EL (cell line): ENCODE measurements around the gene DPP10.
"Not testable (repeated sequence)": the region's sequence is repeated elsewhere in the genome, so short reads cannot be mapped to it uniquely, and the experiment has no call there.

Experiments
- DNase-seq: peaks from one replicate; pipeline ENCODE4 v3.0.0-alpha.2; 2016

The DPP10 gene

DNA sequence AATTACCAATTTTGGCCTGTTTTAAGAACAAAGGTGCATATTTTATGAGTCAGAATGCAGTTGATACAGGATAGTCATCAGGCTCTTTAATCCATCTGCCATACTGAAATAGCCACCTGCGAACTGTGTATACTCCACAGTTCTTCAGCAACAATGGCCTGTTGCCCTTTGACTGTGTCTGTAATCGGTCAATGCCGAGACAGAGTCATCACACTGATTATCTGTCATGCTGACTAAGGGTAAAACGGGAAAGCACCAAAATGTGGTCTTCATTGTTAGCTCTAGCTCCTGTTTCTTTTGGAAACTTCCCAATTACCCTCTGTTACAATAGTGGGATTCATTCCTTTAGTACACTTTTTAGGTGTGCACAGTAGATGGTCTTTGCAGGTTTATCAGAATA lies 871.7 kb downstream of the DPP10 start:
- no peak for DNase-seq

DNA sequence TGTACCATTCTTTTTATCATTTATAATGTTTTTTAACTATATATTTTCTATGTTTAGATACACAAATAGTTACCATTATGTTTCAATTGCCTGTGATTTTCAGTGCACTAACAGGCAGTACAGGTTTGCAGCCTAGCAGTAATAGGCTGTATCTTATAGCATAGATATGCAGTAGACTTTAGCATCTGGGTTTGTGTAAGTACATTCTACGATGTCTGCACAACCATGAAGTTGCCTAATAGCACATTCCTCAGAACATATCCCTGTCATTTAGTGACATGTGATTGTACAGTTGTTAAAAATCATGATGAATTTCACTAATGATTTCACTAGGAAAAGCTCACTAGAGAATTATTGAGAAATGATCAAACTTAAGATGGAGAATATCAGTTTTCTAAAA lies 884.6 kb downstream of the DPP10 start:
- DNase-seq = no peak

- DNase-seq = no peak
Measured at GRCh38 chr2:115359550-115359949, 917.1 kb downstream of the DPP10 start.

DNA sequence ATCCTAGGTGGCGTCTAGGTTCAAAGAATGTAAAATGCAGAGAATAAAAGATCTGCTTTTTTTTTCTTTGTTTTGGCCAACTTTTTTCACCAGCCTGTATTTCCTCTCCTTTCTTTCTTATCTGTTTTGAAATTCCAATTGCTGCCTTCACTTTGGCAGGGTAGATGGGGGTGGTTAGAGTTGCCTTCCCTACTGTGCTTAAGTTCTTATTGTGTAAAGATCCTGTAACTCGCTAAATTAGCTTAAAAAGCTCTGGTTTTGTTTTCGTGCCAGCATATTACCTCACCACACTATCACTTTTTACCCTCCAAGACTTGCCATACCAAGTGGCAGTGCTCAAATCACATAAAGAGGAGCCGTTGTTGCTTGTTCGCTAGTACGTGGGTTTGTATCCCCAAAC lies 921.7 kb downstream of the DPP10 start:
- DNase-seq = no peak

- DNase-seq = no peak
Measured at GRCh38 chr2:115369400-115369799, 927.0 kb downstream of the DPP10 start.

GRCh38 chr2:115374981-115375380 lies 932.5 kb downstream of the DPP10 start:
- DNase-seq = no peak

DNA sequence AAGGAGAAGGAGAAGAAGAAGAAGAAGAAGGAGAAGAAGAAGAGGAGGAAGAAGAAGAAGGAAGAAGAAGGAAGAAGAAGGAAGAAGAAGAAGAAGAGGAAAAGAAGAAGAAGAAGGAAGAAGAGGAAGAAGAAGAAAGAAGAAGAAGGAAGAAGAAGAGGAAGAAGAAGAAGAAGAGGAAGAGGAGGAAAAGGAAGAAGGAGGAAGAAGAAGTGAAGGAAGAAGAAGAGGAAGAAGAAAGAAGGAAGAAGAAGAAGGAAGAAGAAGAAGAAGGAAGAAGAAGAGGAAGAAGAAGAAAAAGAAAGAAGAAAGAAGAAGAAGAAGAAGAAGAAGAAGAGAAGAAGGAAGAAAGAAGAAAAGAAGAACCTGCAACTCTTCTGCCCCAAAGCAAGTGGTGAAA lies 942.0 kb downstream of the DPP10 start:
- DNase-seq = no peak

DNA sequence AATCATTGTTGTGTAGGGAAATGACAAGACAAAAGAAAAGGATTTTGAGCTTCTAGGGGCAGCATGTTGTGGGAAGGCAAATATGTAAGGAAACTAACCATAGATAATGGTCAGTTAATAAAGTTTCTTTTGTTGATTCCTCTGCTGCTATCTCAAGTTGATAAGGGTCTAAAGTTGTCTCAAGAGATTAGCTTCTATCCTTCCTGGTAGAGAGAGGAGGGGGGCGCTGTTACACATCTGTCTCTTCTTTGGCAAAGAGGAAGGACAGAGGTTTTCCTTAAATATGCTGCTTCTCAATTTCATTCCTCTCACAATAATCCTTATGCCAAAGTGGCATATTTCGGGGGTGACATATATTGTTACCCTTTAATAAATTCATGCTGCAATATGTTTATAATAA lies 944.0 kb downstream of the DPP10 start:
- no peak for DNase-seq

DNA sequence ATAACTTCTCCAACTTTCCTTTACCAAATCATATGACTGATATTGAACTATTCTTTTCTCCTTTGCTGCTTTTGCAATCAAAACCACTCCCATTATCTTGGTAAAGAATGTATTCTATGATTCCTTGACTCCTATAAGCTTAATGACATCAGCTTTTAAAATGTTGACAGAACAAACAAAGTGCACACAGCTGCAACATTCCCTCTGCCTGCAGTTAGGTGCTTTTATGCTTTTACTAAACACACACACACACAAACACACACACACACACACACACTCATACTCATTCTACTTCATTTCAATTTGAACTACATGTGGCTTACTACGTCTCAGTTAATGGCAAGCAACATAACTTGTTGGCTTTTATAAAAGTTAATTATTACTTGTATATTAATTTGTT lies 946.6 kb downstream of the DPP10 start:
- DNase-seq = no peak

DNA sequence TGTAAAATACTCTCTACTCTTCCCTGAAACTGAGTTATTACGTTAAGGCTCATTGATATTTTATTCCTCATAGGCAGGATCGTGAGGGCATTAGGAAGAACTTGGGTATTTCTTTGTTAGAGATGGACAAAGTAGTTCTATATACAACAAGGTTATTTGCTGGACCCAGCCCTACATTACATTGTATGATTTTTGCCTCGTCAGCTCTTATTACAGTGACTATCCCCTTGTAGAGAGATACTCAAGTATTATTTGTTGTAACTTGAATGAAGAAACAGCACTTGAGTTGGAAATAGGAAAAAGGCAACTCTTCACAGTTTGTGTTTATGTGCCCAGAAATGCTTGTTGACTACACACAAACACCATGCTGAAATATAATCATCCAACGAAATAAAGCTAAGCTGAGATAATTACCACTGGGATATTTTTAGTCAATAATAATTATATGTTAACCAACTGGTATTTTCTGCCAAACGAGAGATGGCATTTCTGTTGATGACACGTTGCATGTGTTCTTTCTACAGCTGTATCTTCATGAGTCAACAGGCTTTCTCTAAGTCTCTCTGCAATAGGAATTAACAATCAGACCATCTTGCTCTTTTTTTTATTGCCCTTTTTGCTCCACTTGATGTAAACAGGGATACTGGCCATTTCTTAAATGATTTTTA lies 947.6 kb downstream of the DPP10 start:
- no peak for DNase-seq

DNA sequence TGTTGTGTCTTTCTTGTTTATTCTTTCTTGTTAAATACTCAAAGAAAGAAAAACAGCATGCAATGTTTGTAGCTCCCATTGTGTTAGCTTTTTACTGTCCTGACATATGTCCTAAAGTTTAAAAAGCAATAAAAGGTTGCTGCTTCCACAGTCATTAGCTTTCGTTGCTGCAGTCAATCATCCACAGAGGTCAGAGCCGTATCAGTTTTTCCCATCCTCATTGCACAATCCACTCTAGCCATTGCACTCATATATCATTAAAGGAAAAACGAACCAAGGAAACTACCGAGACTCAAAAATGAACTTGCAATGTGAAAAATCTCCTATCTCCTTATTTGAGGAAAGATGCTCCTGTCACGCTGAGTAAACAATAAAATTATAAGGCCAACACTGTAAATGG lies 954.1 kb downstream of the DPP10 start:
- no peak for DNase-seq

DNA sequence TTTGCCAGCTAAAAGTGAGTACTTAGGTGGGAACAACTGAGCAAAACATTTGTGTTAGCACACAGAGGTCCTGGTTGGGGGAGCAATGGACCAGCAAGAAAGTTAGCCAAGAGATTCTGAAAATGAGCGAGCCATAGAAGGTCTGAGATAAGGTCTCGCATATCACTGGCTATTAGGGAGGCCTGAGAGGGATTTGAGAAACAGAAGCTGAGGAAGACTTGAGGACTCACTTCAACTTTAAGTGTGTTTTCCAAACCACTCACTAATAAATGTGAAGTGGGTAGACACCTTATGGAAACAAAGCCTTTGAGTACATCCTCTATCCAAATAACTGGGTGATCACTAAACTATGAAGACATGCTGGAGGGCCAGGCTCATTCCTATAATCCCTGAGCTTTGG lies 958.5 kb downstream of the DPP10 start:
- DNase-seq = no peak

DNA sequence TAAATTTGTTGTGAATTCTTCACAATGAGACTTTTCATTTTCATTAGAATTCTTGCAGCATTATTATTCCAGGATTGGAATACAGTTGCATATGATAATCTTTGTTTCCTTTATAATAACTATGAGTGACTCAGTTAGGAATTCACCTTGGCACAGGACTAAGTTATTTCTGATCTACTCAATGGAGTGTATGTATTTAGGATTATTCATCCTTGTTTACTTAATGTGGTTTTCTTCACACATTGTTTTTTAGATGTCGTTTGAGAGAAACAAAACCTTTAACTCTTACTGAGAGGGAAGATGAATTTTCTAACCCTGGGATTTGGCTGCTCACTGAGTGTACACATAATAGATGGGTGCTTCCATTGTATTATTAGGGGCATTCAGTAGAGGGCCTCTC lies 970.1 kb downstream of the DPP10 start:
- DNase-seq = no peak

DNA sequence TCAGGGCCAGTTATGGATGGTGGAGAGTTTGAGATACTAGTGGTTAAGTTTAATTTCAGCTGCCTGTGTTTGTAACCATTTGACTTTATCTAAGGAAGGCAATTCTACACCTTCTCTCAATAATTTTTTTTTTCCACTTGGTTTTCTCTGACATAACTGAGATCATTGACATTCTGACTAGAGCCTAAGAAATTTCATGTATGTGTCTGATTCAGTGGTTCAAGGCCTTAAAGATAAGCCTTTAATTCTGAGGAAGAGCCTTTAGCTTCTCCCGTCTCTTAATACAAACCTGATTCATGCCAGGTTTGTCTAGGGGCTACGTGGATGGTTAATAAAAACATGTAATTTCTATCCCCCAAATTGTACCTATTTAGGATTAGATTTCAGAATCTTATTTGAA lies 971.4 kb downstream of the DPP10 start:
- DNase-seq = no peak

- no peak for DNase-seq
Measured at GRCh38 chr2:115414466-115414865, 972.0 kb downstream of the DPP10 start.

- no peak for DNase-seq
Measured at GRCh38 chr2:115422004-115422634, 979.7 kb downstream of the DPP10 start.

GRCh38 chr2:115427436-115427835 lies 985.0 kb downstream of the DPP10 start:
- DNase-seq = no peak

DNA sequence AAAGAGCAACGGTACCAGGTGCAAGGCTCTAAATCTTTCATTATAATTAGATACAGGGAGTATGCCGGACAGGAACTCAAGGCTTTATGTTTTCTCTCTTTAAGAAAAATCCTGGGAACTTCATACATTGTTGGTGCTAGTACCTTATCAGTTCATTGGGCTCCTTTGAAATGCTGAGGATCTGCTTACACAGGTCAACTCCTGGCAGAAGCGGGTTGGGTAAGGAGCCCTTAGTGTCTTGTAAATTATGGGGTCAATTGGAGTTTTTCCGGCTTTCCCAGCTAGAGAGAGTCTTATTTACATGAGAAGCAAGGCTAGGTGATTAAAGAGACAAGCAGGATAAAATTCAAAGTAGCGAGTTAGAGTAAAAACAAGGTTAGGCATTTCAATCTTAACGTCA lies 998.3 kb downstream of the DPP10 start:
- DNase-seq = not testable (repeated sequence)

DNA sequence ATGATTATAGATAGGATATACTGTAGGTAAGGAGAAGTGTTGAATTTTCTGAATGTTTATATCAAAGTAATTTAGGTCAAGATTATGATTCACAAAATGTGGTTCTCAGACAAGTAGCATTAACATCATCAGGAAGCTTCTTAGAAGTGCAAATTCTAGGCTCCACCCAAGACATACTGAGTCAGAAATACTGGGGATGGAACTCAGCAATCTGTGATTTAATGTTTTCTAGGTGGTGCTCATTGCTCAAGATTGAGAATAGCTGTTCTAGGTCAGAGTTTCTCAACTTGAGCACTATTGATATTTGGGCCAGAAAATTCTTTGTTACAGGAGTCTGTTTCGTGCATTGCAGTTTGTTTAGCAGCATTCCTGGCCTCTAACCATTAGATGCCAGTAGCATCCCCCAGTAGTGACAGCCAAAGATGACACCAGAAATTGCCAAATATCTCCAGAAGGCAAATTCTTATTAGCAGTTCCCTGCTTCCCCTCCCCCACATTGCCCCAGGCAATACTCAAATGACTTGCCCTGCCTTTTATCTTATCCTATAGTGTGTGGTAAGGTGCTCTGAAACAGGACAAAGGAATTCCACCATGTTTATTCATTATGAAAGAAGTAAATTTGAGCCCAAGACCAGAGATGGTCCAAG lies 1001.2 kb downstream of the DPP10 start:
- no peak for DNase-seq

GRCh38 chr2:115460008-115460407 lies 1017.6 kb downstream of the DPP10 start:
- DNase-seq = no peak

DNA sequence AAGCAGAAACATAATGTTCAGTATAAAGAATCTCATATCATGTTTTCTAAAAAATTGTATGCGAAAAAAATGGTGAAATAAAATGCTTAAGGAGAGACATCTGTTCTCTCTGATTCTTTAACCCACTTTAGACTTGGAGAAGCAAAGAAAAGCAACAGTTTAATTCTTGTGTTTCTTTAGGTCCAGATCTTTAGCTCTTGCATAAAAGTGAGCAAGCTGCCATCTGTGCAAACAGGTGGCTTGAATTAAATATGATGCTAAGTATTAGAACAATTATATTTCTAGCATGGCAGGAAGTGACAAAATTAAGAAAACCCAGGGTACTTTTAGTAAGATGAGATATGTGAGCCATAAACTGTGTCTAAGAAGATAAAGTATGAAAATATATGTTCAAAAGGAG lies 1038.3 kb downstream of the DPP10 start:
- no peak for DNase-seq

DNA sequence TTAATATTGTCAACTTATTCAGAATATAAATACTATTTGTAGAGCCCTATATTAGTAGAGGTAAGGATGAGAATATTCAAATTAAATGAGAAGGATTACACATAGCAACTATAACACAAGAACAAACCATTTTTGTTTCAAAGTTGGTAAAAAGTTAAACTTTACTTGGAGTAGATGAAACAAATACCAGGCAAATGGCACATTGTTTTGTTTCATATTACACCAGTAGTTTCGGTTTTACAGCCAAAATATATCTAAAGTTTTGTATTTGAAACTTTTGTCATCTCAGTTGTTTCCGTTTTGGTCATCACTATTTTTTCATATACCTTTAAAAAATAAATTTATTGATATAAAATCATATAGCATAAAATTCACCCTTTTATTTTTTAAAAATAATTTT lies 1039.4 kb downstream of the DPP10 start:
- no peak for DNase-seq

DNA sequence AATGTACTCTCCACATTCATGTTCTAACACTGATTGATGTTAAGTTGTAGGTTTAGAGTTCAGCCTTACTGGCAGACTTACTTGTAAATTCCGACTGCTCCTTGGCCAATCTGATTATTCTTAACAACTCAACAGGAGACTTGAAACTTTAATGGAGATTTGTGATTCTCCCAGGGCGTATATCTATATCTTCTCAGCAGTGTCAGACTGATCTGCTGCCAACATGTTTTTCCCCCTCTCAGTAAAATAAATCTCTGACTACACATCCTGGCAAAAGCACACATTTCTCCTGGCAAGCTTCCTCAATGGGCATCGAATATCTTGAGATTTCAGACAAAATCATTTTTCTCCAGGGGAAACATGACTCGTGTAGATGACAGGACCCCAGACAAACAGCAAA lies 1041.2 kb downstream of the DPP10 start:
- no peak for DNase-seq

GRCh38 chr2:115484486-115484885 lies 1042.0 kb downstream of the DPP10 start:
- no peak for DNase-seq

DNA sequence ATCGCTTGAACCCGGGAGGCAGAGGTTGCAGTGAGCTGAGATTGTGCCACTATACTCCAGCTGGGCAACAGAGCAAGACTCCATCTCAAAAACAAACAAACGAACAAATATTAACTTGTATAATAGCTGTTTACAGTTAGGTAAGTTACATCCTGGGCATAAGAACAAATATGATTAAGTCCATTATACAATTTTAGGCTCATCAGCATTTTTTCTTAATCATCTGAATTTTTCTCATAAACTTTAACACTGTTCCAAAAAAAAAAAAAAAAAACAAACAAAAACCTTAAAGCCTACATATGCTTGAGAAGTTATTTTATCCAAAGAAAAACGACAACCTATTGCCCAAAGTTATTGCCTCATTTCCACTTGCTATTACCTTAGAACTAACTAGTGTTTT lies 1042.5 kb downstream of the DPP10 start:
- no peak for DNase-seq
